Sciatic nerve (tissue), 2 donors: ENCODE results near the gene HMOX1. TPM values are rescaled to one million over a fixed set of nuclear protein-coding genes. Genes with fewer than 3 reads are reported as not detected.
"Not testable (repeated sequence)": the region's sequence is repeated elsewhere in the genome, so short reads cannot be mapped to it uniquely, and the experiment has no call there.

Experiments
- ATAC-seq: fragments of 200-7000 bp; cut with Tn5 transposase; one replicate; pipeline ENCODE4 v1.9.1; 2020; ENCODE audit warnings: mild to moderate bottlenecking, moderate library complexity
- DNase-seq: peaks from one replicate; pipeline ENCODE4 v3.0.0-alpha.2; 2020; ENCODE audit warnings: low spot score
- intact Hi-C: fragments of 100-400 bp; cut with DNase I; formaldehyde crosslinking; loops from one replicate; pipeline ENCODE4 v1.14.2; 2022
- total RNA-seq: library from RNA; stranded (reverse); fragmentation: NEBNext Ultra II Directional; extraction: Animal tissue kit (Norgen Biotek cat#: 25700); gene quantifications from one replicate; pipeline ENCODE4 v1.2.1, GENCODE V29; 2021
- donor health status: DM: no; HTN: no; CAD: no.
- donor health status: DM: no; HTN: no; CAD: no.

HMOX1 gene
- total RNA-seq, 1 donor from 2014 or later = 78.5 TPM

DNA sequence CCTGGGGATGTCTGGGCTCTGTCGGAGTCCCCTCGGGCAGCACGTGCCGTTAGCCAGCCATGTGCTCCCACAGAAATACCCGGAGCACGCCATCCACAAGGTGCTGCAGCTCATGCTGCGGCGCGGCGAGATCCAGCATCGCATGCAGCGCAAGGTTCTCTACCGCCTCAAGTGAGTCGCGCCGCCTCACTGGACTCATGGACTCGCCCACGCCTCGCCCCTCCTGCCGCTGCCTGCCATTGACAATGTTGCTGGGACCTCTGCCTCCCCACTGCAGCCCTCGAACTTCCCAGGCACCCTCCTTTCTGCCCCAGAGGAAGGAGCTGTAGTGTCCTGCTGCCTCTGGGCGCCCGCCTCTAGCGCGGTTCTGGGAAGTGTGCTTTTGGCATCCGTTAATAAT lies 43.2 kb downstream of the HMOX1 start:
- intact Hi-C loops = no loop called here
- no peak for DNase-seq
- no peak for ATAC-seq

DNA sequence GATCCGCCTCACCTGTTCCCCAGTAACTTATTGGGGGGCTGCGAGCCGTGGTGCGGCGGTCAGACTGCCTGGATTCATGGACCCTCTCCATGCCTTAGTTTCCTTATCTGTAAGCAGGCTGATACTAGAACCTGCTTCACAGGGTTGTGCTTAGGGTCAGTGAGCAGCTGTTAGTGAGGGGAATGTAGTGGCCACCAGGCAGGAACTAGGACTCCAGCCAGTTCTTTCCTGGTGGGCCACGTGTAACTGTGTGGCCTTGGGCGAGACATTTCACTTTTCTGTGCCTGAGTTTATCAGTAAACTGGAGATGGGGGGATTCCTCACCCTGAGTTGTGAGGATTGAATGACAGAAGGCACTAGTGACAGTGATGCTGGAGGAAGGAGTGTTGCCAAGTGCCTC lies 43.9 kb downstream of the HMOX1 start:
- DNase-seq (no peak), ATAC-seq (no peak)
- intact Hi-C loops = no loop called here

DNA sequence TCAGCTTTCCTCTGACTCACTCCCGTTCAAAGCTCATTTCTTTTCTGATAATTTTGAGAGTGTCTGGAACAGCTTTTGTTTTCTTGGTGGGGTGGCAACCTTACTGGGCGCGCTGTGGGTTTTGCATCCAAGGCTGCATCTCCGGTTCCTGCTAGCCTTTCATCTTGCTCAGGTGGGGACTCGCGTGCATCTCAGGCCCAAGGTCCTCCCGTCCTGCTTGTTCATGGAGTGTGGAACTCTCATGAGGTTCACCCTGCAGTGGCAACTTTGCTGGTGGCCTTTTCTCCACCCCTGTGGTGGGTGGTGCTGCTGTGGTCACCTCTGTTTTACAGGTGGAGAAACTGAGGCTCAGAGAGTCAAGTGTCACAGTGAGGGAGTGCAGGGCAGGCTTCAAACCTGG lies 44.6 kb downstream of the HMOX1 start:
- ATAC-seq = no peak
- DNase-seq = no peak
- intact Hi-C loops = no loop called here

DNA sequence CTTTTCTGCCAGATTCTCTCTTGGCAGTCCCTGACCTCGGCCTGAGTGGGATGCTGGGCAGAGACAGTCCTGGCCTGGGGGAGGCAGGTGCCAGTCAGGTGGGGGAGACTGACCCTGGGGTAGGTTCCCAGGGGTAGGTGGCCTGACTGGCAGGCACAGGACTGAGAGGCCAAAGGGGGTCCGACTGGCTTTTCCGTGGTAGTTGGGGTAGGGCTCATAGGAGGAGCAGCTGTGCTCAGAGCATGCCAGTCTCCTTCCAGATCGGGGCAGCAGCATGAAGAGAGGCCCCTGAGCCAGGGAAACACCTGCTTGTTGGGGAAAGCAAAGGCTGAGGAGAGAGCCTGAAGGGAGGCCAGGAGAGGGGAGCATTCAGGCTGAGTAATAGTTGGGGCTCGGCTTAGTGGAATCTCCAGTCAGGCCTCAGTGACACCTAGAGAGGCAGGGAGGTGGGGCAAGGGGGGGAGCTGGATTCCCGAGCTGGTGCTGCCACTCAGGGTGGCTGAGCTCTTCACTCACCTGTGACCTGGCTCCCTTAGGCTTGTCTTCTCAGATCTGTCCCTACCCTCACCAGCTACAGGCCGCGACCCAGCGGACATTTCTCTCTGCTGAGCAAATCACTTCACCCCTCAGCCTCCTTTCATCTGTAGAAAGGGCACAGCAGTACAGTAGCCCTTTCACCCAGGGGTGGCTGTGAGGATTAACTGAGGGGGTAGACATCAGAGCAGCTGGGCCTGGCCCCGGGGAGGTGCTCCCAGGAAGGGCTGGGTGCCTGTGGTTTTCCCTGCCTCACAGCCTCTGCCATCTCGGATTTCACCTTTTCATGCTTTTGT lies 45.3 kb downstream of the HMOX1 start:
- intact Hi-C loops = no loop called here
- ATAC-seq = no peak

DNA sequence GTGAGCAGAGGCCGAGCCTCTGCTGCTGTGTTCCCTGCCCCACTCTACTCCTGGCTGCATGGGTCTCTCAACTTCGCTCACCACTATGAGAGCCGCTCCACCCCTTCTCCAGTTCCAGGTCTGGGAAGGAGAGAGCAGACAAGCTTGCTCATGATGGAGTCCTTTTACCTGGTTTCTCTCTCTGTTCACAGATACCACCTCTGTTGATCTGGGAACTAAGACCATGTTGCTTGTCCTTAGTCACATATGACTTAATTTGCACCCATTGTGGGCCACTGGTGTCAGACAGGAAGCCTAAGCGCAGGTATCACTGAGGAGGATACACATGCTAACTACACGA lies 45.9 kb downstream of the HMOX1 start:
- ATAC-seq (no peak), DNase-seq (no peak)
- intact Hi-C loops = no loop called here

More for the DNA sequence above, 45.3 kb downstream of the HMOX1 start:
- no peak for DNase-seq

DNA sequence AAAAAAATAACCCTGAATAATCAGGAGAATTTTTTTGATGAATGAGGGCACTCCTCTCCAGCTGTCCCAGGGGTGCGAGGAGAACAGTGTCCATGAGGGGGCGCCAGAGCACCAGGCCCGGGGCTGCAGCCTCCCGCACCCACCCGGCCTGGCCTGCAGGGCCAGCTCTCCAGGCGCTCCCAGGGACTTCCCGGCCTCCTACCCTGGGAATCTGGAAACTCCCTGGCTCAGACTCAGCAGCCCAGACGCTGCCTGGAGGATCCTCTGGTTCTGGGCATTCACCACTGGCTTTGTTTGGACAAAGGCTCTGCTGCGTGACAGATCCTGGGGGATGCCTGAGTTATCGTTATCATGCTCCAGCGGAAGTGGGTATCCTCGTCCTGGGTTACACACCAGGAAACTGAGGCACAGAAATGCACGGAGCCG lies 50.0 kb downstream of the HMOX1 start:
- DNase-seq = peak; percentile 93
- peak; percentile 97 for ATAC-seq
- intact Hi-C loops = loop anchor here (2.0 kb wide), 1 partner anchor 152 kb away; no protein-coding TSS in a partner anchor

DNA sequence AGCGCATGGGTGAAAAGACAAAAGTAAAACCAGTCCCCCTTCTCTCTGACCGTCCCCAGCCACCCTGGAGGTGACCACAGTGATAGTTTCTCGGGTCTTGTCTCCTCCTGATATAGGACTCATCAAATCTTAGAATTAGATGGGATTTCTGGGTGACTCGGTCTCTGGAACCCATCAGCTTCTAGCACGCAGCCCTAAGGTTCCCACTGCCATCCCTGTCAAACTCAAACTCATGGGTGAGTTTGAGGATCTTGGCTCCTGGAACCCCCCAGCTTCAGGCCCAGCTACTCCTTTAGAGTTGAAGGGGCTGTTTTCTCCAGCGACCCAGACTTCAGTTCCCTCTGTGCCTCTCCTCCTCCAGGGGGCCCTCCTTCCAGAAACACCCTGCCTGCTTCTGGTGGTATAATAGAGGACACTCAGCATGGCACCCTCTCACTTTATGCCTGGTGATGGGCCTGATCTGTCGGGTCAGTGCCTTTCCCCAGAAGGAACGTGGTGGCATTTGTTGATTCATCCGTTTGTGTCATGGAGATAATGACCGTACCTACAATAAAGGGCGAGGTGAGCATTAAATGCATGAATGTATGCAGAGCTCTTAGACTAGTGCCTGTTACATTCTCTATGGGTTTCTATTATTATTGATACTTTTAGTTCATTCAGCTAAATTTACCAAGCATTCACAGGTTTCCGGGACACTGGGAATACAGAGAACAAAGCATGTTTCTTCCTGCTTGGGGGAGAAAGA lies 50.8 kb downstream of the HMOX1 start:
- DNase-seq (no peak), ATAC-seq (no peak)
- intact Hi-C loops = loop anchor here (2.0 kb wide), 1 partner anchor 151 kb away; no protein-coding TSS in a partner anchor

DNA sequence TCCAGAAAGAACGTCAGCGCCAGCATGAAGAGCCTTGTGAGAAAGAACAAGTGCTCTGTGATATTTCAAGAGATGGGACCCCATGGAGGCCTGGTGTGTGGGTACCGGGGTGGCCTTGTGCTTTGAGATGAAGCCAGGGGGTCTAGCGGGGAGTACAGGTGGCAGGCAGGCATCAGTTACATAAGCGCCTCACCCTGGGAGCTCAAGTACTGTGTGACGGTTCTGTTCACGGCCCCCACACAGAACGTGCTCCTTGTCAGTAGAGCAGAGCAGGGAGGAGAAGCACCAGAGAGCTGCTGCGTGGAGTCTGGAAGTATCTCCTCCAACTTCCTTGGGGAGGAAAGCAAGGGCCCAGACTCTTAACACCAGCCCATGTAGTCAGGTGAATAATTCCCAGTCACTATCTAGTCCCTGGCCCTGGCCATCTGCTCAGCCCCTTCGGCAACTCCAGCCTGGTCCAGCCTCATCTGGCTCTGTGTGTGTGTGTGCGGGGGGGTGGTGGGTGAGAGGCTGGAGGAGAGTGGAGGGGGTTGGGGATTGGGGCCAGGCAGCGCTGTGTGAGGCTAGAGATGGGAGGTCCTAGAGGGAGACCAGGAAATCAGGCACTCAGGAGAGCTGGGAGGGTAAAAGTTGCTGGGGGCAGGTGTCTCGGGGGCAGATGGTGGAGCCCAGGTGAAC lies 51.5 kb downstream of the HMOX1 start:
- DNase-seq = no peak
- intact Hi-C loops = no loop called here
- no peak for ATAC-seq

DNA sequence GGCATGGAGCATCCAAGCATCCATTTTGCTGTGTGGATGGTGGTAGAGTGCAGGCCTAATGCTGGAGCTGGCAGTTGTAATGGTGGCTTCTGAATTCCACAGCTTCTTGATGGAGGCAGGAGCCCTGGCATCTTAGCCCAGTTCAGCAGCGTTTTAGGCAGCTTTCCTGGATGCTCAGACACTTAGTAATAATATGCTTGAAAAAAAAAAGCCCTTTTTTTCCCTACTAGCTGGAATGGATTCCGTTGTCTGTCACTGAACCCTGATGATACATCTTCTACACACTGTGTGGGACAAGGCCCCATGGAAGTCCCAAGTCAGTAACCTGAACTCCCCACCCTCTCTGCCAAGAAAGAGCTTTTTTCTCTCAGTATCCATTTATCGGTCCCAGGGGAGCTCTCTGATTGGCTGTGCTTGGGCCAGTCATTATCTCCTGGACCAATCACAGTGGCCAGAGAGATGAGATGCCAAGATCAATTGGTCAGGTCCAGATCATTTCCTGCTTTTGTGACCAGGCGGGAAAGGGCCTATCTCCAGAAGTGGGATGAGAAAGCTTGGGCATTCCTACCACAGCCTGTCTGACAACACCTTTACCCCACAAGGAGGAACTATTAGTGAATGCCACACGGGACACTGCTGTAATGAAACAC lies 53.3 kb downstream of the HMOX1 start:
- intact Hi-C loops = no loop called here
- ATAC-seq = no peak

DNA sequence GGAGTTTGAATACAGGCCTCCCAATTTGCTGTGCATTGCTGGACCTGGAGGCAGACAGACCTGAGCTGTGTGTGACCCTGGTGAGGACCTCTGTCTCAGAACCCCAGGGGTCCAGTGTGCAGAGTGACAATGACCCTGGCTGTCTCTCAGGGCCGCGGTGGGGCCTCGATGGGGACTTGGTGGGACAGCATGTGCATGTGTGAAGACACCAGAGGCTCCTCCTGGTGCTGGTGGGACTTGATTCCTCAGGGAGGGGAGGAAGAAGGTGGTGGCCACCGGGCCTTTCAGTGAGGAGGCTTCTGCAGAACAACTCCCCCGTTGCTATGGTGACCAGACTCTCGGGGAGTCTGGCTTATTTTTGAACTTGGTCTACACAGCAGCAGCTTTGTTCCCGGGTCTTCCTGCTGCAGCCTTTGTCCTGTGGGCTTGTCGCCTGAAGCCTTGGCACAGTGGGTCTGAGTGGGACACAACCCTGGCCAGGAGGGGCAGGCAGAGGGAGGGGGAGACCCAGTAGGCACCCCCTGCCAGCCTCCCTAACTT lies 54.4 kb downstream of the HMOX1 start:
- ATAC-seq (no peak), DNase-seq (no peak)
- intact Hi-C loops = no loop called here

More for the DNA sequence above, 53.3 kb downstream of the HMOX1 start:
- no peak for DNase-seq

DNA sequence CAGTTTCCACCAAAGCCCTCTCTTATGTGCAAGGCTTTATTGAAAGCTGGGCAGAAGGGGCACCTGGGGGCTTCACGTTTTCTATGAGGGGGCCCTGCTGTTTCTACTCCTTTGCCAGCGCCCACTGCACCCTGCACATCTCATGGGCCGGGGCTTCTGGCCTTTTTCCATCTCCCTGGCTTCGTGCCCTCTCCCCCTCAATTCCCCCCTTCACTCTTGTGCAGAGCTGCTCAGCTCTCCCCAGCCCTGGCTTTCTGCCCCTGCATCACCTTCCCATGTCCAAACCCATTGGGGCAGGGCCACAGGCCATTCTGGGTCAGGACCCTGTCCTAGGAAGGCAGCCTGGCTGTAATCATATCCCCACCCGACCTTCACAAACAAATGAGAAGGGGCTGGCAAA lies 55.5 kb downstream of the HMOX1 start:
- intact Hi-C loops = no loop called here
- ATAC-seq = no peak
- no peak for DNase-seq

DNA sequence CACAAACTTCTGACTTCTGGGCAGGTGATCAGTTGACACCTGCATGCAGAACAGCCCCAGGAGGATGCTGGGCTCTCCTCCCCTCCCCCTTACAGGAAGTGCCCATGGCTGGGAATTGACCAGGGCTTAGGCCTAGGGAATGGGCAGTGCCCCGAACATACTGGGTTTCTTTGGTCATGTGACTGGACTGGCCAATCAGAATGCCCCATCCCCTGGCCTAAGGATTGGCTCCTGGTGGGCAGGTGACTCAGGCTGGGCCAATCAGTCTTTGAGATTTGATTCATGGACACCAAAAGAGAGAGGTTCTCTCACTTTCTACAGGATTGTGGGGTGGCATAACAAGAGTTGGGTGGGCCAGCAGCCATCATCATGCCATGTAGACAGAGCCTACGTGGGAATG lies 56.2 kb downstream of the HMOX1 start:
- ATAC-seq (no peak), DNase-seq (no peak)
- intact Hi-C loops = no loop called here

DNA sequence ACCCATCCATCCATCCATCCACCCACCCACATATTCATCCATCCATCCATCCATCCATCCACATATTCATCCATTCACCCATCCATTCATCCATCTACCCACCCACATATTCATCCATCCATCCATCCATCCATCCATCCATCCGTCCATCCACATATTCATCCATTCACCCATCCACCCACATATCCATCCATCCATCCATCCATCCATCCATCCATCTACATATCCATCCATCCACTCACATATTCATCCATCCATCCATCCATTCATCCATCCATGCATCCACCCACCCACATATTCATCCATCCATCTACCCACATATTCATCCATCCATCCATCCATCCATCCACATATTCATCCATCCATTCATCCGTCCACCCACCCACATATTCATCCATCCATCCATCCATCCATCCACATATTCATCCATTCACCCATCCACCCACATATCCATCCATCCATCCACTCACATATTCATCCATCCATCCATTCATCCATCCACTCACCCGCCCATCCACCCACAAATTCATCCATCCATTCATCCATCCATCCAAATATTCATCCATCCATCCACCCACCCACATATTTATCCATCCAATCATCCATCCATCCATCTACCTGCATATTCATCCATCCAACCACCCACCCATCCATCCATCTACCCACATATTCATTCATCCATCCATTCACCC lies 57.9 kb downstream of the HMOX1 start:
- intact Hi-C loops, ATAC-seq, DNase-seq: not testable (repeated sequence)

DNA sequence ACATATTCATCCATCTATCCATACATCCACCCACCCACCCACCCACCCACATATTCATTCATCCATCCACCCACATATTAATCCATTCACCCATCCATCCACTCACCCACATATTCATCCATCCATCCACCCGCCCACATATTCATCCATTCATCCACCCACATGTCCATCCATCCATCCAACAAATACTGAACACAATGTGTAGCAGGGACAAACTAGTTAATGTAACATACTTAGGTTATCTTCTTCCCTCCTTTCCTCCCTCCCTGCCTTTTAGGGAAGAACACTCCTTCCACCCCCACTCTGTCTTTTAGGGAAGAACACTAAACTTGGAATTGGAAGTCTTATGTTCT lies 58.4 kb downstream of the HMOX1 start:
- intact Hi-C loops = no loop called here
- DNase-seq = no peak
- no peak for ATAC-seq

DNA sequence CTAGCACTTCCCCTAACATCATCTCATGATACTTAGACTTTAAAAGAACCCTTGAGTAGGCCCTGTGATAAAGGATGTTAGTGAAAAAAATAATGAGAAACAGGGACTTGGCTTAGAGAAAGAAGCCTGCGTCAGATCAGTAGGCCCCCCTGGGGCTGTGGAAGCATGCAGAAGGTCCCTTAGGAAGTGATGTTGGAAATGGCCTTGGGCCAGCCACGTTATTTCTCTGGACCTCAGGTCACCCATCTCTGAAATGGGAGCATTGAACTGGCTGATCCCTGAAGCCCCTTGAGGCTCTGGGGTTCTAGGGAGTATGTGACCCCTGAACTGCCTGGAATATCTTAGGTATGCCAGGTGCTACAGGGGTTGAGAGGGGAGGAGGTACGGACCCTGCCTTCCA lies 59.2 kb downstream of the HMOX1 start:
- ATAC-seq (no peak), DNase-seq (no peak)
- intact Hi-C loops = no loop called here

DNA sequence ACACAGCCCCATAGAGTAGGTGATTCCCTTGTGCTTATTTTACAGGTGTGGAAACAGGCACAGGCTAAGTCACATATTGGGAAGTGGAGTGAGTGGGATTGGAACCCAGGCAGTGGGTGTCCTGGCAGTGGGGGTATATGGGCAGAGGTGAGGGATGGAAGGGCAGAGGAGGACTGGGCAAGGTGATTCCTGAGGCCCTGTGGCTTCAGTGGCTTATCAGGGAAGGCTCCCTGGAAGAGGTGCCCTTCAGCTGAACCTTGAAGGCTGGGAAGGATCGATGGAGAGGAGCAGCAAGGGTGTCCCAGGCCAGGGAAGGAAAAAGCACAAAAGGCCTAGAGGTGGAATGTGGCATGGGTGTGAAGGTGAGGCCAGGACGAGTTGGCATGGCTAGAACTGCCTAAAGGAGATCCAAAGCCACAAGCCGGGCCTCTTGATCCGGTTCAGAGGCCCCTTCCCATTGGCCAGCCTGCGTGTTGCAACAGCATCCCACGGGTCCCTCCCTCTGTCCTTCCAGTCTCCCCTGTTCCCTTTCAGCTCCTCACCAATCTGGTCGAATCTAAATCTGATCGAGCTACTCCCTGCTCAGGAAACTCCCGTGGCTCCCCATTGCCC lies 60.7 kb downstream of the HMOX1 start:
- no peak for DNase-seq
- intact Hi-C loops = no loop called here
- ATAC-seq = no peak

DNA sequence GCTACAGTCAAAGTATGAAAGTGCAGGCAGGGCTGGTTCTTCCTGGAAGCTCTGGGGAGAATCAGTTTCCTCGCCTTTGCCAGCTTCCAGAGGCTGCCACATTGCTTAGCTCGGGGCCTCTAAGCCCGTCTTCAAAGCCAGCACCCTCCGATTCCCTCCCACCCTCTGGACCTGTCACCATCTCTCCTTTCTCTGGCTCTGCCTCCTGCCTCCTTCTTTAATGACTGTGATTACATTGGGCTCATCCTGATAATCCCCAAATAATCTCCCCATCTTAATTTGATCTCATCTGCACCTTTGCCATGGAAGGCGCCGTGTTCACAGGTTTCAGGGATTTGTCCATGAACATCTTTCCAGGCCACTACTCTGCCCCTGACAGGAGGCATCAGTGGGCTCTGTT lies 61.6 kb downstream of the HMOX1 start:
- DNase-seq (no peak), ATAC-seq (no peak)
- intact Hi-C loops = no loop called here

DNA sequence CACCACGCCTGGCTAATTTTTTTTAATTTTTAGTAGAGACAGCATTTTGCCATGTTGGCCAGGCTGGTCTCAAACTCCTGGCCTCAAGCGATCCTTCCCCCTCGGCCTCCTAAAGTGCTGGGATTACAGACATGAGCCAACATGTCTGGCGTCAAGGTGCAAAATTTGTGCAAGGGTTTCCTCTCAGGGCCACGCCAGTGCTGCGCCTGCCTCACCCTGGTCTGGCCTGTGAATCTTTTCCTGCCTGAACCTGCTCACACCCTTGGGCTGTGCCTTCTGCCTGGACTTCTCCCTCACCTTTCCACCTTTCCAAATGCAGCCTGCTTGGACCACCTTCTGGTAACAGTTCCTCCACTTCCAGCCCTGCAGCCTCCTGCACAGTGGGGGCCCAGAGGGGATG lies 62.4 kb downstream of the HMOX1 start:
- ATAC-seq (no peak), DNase-seq (no peak)
- intact Hi-C loops = no loop called here
